Effector memory CD8-positive, alpha-beta T cell (primary cell): ENCODE results near the gene ADNP.

ENCODE experiments used
- ATAC-seq: fragments of 150-1000 bp; cut with Tn5 transposase; replicated peaks from 2 replicates; pipeline ENCODE4 v1.10.0; 2021; ENCODE audit warnings: mild to moderate bottlenecking, moderate library complexity
- DNase-seq, 3 experiments: peaks; one replicate each; pipeline ENCODE4 v3.0.0; 2021
- H3K27ac Mint-ChIP-seq, 2 donors: one replicate each; pipeline ENCODE4 v1.8.0; 2022; ENCODE audit warnings: mild to moderate bottlenecking in 2 of 2, mixed read lengths in 2 of 2, moderate library complexity in 2 of 2
- H3K27me3 Mint-ChIP-seq, 2 donors: one replicate each; pipeline ENCODE4 v1.8.0; 2022; ENCODE audit warnings: mixed read lengths in 2 of 2
- H3K36me3 Mint-ChIP-seq: one replicate; pipeline ENCODE4 v1.8.0; 2022; ENCODE audit warnings: mild to moderate bottlenecking, moderate library complexity, mixed read lengths; ENCODE audit not compliant: insufficient read depth
- H3K4me1 Mint-ChIP-seq, 2 donors: one replicate each; pipeline ENCODE4 v1.8.0; 2022; ENCODE audit warnings: low read depth in 2 of 2, mixed read lengths in 2 of 2
- H3K4me3 Mint-ChIP-seq, 2 donors: one replicate each; pipeline ENCODE4 v1.8.0; 2022; ENCODE audit warnings: mild to moderate bottlenecking in 2 of 2, mixed read lengths in 2 of 2, moderate library complexity in 2 of 2
- H3K9me3 Mint-ChIP-seq, 2 donors: one replicate each; pipeline ENCODE4 v1.8.0; 2022; ENCODE audit warnings: mixed read lengths in 2 of 2

ADNP gene

GRCh38 chr20:50957798-50958614 is 26.8 kb upstream of the ADNP start, which contains the start of gene DPM1:
TSS of gene DPM1 (minus strand) at chr20:50958532. CDS start at chr20:50958523, 9 bp downstream.
- Mint-ChIP-seq H3K4me1 (peaks cover 27 to 34% of the 10 kb centered on the region in 2 donors), H3K9me3 (no peaks in the 10 kb centered on the region)

GRCh38 chr20:50957276-50957675 is 26.0 kb upstream of the ADNP start:
- Mint-ChIP-seq H3K36me3 (peaks cover 55% of the 10 kb centered on the region), H3K9me3 (no peaks in the 10 kb centered on the region), H3K27me3 (no peaks in the 10 kb centered on the region), H3K4me1 (peaks cover 27 to 34% of the 10 kb centered on the region in 2 donors), H3K27ac (peak overlapping the region; percentile 99 to 100), H3K4me3 (peak overlapping the region; percentile 96 to 97)
- DNase-seq: no peak
- ATAC-seq: no peak

More at GRCh38 chr20:50957798-50958614, 26.8 kb upstream of the ADNP start, which contains the start of gene DPM1:
- H3K36me3 Mint-ChIP-seq: peaks cover 50% of the 10 kb centered on the region
- ATAC-seq (peak; percentile 78), DNase-seq (peak; percentile 87 to 90 (median 89))
- peak within 1 kb of the TSS; percentile 99 to 100 for H3K27ac Mint-ChIP-seq
- H3K27me3 Mint-ChIP-seq: no peaks in the 10 kb centered on the region
- peak within 1 kb of the TSS; percentile 96 to 97 for H3K4me3 Mint-ChIP-seq

DNA sequence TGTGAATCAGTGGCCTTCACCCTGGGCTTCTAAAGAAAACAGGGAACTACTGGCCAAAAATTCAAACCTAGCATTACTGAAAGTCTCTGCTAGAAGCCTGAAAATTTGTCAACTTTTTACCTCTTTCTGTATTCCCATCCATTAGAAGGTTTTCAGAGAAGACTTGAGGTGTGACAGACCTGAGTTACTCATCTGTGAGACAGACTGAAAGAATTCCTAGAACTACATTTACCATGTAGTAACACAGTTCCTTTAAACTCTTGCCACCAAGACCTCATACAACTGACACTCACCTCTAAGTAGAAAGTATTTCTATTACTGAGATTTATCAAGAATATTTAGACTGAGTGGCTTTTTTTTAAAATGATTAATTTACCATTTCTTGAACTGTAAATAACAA is 22.6 kb upstream of the ADNP start:
- no peak for DNase-seq
- Mint-ChIP-seq H3K9me3 (no peaks in the 10 kb centered on the region), H3K27ac (no peak overlapping the region), H3K4me3 (no peak overlapping the region), H3K4me1 (peaks cover 18 to 26% of the 10 kb centered on the region in 2 donors), H3K27me3 (no peaks in the 10 kb centered on the region), H3K36me3 (peaks cover 85% of the 10 kb centered on the region)
- no peak for ATAC-seq

DNA sequence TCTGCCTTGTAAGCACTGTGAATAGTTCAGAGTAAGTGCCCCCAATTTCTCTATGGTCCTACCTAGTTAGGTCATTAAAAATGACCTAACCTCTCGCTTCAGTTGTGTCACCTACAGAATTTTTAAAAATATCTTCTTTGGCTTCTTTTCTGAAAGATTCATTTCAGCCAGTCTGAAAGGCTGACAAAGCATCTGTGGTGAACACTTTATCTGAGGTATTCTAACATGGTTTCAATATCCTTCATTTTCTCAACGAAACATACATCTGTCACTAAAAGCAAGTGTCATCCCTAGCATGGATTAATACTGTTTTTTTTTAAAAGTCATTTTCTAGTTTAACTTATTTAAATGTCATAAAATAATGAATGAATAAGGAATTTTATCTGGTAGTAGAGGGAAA is 22.0 kb upstream of the ADNP start:
- Mint-ChIP-seq H3K9me3 (no peaks in the 10 kb centered on the region), H3K4me1 (peaks cover 15 to 26% of the 10 kb centered on the region in 2 donors), H3K36me3 (peaks cover 85% of the 10 kb centered on the region), H3K4me3 (no peak overlapping the region), H3K27me3 (no peaks in the 10 kb centered on the region), H3K27ac (no peak overlapping the region)
- ATAC-seq: no peak
- no peak for DNase-seq

GRCh38 chr20:50948132-50948785 is 17.0 kb upstream of the ADNP start:
- Mint-ChIP-seq H3K4me3 (no peak overlapping the region), H3K4me1 (peaks cover 2 to 3% of the 10 kb centered on the region in 2 donors), H3K27ac (no peak overlapping the region), H3K9me3 (no peaks in the 10 kb centered on the region), H3K36me3 (peaks cover 99% of the 10 kb centered on the region), H3K27me3 (no peaks in the 10 kb centered on the region)
- no peak for DNase-seq
- no peak for ATAC-seq

- Mint-ChIP-seq H3K9me3 (no peaks in the 10 kb centered on the region), H3K36me3 (peaks cover 95% of the 10 kb centered on the region)
Measured at GRCh38 chr20:50943069-50943468, 11.8 kb upstream of the ADNP start.

GRCh38 chr20:50933589-50933988 is 2.4 kb upstream of the ADNP start:
- Mint-ChIP-seq H3K4me3 (no peak overlapping the region), H3K36me3 (peaks cover 76% of the 10 kb centered on the region), H3K9me3 (no peaks in the 10 kb centered on the region), H3K4me1 (peaks cover 15 to 16% of the 10 kb centered on the region in 2 donors), H3K27me3 (no peaks in the 10 kb centered on the region), H3K27ac (no peak overlapping the region)
- DNase-seq (no peak), ATAC-seq (no peak)

More at GRCh38 chr20:50943069-50943468, 11.8 kb upstream of the ADNP start:
- H3K27me3 Mint-ChIP-seq: no peaks in the 10 kb centered on the region
- H3K27ac Mint-ChIP-seq: no peak overlapping the region
- no peak overlapping the region for H3K4me3 Mint-ChIP-seq
- ATAC-seq: peak; percentile 50
- H3K4me1 Mint-ChIP-seq: peaks cover 2 to 3% of the 10 kb centered on the region in 2 donors
- no peak for DNase-seq

GRCh38 chr20:50932691-50933280 is 1.5 kb upstream of the ADNP start:
- Mint-ChIP-seq H3K36me3 (peaks cover 69% of the 10 kb centered on the region), H3K9me3 (no peaks in the 10 kb centered on the region), H3K27ac (peak overlapping the region in 1 of 2 donors; percentile 98), H3K27me3 (no peaks in the 10 kb centered on the region), H3K4me1 (peaks cover 23% of the 10 kb centered on the region in 2 donors), H3K4me3 (peak overlapping the region; percentile 96 to 99)
- no peak for ATAC-seq
- no peak for DNase-seq

DNA sequence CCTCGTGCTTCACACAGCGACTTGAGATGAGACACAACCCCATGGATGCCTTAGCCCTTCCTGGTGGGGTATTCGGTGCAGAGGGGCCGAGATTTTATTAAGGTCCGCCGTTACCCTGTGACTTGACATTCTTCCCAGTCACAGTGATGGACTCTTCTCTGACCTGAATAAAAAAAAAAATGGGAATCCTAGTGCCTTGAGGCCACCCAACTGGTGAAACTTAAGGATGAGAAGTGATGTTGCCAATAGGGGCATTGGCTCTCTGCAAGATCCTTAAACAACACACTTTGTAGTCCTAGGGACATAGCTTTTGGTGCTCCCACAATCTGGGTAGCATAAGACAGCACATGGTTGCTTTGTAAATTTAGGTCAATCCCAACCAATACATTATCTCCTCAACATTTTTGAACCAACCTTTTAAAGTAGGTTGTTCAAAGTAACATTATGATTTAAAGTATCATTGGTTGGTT is 814 bp upstream of the ADNP start:
- Mint-ChIP-seq H3K4me1 (peaks cover 28 to 30% of the 10 kb centered on the region in 2 donors), H3K9me3 (no peaks in the 10 kb centered on the region), H3K36me3 (peaks cover 71% of the 10 kb centered on the region), H3K27me3 (no peaks in the 10 kb centered on the region), H3K27ac (peak overlapping the region; percentile 98), H3K4me3 (peak overlapping the region; percentile 96 to 99)
- no peak for DNase-seq
- ATAC-seq: no peak

DNA sequence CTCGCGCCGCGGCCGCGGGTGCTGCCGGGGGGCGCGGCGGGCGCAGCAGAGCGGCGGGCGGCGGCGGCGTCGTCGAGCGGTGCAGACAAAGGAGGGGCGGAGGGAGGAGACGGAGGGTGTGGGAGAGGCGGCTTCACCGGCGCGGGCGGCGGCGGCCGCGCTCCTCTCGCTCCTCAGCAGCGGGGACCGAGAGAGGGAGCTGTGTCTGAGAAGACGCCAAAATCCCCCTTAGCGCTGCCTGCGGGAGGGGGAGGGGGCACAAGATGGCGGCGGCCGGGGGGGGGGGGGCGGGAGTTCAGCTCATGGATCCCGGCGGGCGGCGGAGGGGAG is 296 bp downstream of the ADNP start:
- Mint-ChIP-seq H3K27me3 (no peaks in the 10 kb centered on the region), H3K4me3 (peak overlapping the region; percentile 96 to 99), H3K36me3 (peaks cover 63% of the 10 kb centered on the region), H3K9me3 (no peaks in the 10 kb centered on the region), H3K27ac (peak overlapping the region; percentile 98), H3K4me1 (peaks cover 30 to 34% of the 10 kb centered on the region in 2 donors)
- ATAC-seq (peak; percentile 54), DNase-seq (peak in 1 of 3 experiments; percentile 68)

- DNase-seq (peak in 2 of 3 experiments; percentile 6 to 14), ATAC-seq (peak; percentile 0)
Measured at GRCh38 chr20:50930139-50930975, 880 bp downstream of the ADNP start.

GRCh38 chr20:50929299-50930138 is 1.7 kb downstream of the ADNP start:
- H3K4me1 Mint-ChIP-seq: peaks cover 40 to 47% of the 10 kb centered on the region in 2 donors
- H3K36me3 Mint-ChIP-seq: peaks cover 54% of the 10 kb centered on the region
- H3K27me3 Mint-ChIP-seq: no peaks in the 10 kb centered on the region
- DNase-seq: peak; percentile 92 to 95 (median 93)
- peak overlapping the region; percentile 96 to 99 for H3K4me3 Mint-ChIP-seq
- H3K27ac Mint-ChIP-seq: peak overlapping the region; percentile 98
- peak; percentile 63 for ATAC-seq
- no peaks in the 10 kb centered on the region for H3K9me3 Mint-ChIP-seq

More at GRCh38 chr20:50930139-50930975, 880 bp downstream of the ADNP start:
- Mint-ChIP-seq H3K4me1 (peaks cover 35 to 40% of the 10 kb centered on the region in 2 donors), H3K36me3 (peaks cover 62% of the 10 kb centered on the region), H3K27me3 (no peaks in the 10 kb centered on the region), H3K27ac (peak overlapping the region; percentile 98), H3K9me3 (no peaks in the 10 kb centered on the region), H3K4me3 (peak overlapping the region; percentile 96 to 99)
